22Rv1 (cell line): ENCODE results near the gene CAPN10.

Experiments
- H3K27ac ChIP-seq: fragments of 450-650 bp; 2 replicates; pipeline ENCODE4 v1.5.1; 2017
- CTCF ChIP-seq: fragments of 450-650 bp; IDR thresholded peaks from 2 replicates; pipeline ENCODE4 v1.5.1; 2017; ENCODE audit warnings: mild to moderate bottlenecking
- ZFX ChIP-seq: fragments of 450-650 bp; IDR thresholded peaks from 2 replicates; pipeline ENCODE4 v1.6.1; 2017; ENCODE audit warnings: antibody characterized with exemption, borderline replicate concordance

The CAPN10 gene

GRCh38 chr2:240642061-240642805 is 55.7 kb downstream of the CAPN10 start:
- TF ChIP-seq ZFX = no peak
- no peak for TF ChIP-seq CTCF
- no peak overlapping the region for H3K27ac ChIP-seq

DNA sequence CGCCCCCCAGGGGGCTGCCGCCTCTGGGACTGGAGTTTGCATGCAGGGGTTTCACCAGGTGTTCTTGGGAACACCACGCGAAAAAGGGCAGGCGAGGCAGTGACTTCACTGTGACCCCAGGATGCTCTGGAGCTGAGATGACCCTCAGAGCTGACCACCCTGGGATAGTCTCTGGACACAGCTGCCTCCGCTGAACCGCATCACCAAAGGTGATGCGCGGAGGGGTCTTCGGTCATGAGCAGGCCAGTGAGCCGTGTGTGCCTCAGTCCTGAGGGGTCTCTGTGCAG is 56.2 kb downstream of the CAPN10 start:
- TF ChIP-seq ZFX = no peak
- no peak for TF ChIP-seq CTCF
- H3K27ac ChIP-seq = no peak overlapping the region

- H3K27ac ChIP-seq = no peak overlapping the region
- TF ChIP-seq CTCF (no peak), ZFX (no peak)
Observed at GRCh38 chr2:240643093-240643810, 56.7 kb downstream of the CAPN10 start.

- no peak overlapping the region for H3K27ac ChIP-seq
- TF ChIP-seq CTCF (no peak), ZFX (no peak)
Observed at GRCh38 chr2:240643811-240644150, 57.2 kb downstream of the CAPN10 start.

- TF ChIP-seq CTCF = no peak
- TF ChIP-seq ZFX = no peak
Observed at GRCh38 chr2:240644171-240644651, 57.7 kb downstream of the CAPN10 start.

DNA sequence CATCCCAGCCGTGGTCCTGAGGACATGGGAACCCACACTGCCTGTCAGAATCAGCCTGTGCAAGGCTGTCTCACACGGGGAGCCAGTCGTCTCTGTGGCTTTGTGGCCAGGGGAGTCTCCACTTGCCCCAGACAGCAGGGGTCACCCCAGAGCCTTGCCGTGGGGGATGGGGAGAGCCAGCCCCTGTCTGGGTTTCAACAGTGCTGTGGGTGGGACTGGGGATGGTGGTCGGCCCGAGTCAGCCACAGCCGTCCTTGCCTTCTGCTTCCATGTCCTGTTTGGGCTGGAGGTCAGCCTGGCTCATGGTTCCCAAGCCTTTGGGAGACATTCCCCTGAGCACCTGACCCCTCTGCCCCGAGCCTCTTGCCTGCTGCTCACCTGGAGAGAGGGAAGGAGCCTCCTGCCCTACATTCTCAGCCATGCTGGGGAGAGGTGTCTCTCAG is 58.3 kb downstream of the CAPN10 start:
- TF ChIP-seq CTCF = no peak
- TF ChIP-seq ZFX = no peak
- no peak overlapping the region for H3K27ac ChIP-seq

More at GRCh38 chr2:240644171-240644651, 57.7 kb downstream of the CAPN10 start:
- H3K27ac ChIP-seq = no peak overlapping the region

DNA sequence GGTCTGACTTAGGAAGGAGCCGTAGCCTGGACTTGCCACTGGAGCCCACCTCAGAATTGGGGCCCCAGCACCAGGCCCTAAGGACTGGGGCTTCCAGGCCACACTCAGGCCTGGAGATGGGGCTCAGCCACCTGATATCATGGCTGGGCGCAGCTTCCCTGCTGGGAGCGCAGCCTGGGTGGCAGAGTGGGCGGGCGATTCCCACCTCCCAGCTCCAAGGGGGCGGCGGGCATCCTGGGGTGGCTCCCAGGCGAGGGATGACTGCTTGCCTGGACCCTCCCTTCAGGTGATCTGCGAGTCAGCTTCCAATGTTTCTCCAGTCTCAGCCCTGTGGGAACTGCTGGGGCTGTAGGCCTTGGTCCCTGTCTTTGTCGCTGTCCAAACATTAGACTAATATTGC is 58.8 kb downstream of the CAPN10 start:
- no peak overlapping the region for H3K27ac ChIP-seq
- no peak for TF ChIP-seq ZFX
- no peak for TF ChIP-seq CTCF
